Endothelial cell of umbilical vein (primary cell): ENCODE data around the gene NEXN. TPM values are rescaled to one million over a fixed set of nuclear protein-coding genes. Genes with fewer than 3 reads are reported as not detected.

Source experiments
- BruUV-seq: library from RNA; stranded (reverse); fragments of 400-500 nt; replicated peaks from 2 replicates; lab custom pipeline; 2021; lab: Mats Ljungman, UMichigan
- CTCF ChIA-PET: fragments of 300-600, 350-600 bp; sonication (Branson Sonifier 250); formaldehyde crosslinking; loops from one replicate; lab custom pipeline; 2021; ENCODE audit warnings: antibody characterized with exemption, inconsistent platforms; lab: Charles Lee
- POLR2A ChIA-PET: fragments of 300-600, 350-600 bp; sonication (Branson Sonifier 250); formaldehyde crosslinking; loops from one replicate; lab custom pipeline; 2021; ENCODE audit warnings: antibody characterized with exemption, inconsistent platforms; lab: Charles Lee
- DNase-seq: peaks from one replicate; pipeline ENCODE4 v3.0.0-alpha.2; 2011; ENCODE audit warnings: low read depth, low spot score
- FAIRE-seq: peaks from 2 replicates; lab custom pipeline; 2011; peaks lifted over from hg19 to GRCh38; lab: Jason Lieb, UNC
- H2AFZ ChIP-seq: 2 replicates; pipeline ENCODE4 v1.6.0; 2012; ENCODE audit warnings: low read depth, low read length, control low read depth, inconsistent platforms
- H3K27ac ChIP-seq: 2 replicates; pipeline ENCODE4 v1.5.1; 2011; ENCODE audit warnings: low read depth, mild to moderate bottlenecking, control low read depth, low read length, moderate library complexity; ENCODE audit not compliant: insufficient read depth
- H3K27me3 ChIP-seq, 2 experiments: 2 replicates each; pipeline versions ENCODE4 v1.6.0 to v1.6.1; 2011; ENCODE audit warnings: low read length in 2 of 2, mixed read lengths in 1 of 2; ENCODE audit not compliant: control insufficient read depth in 2 of 2, insufficient read depth in 2 of 2
- H3K36me3 ChIP-seq, 2 experiments: 2 replicates in 1 of 2; 3 replicates in 1 of 2; pipeline ENCODE4 v1.5.1; 2011; ENCODE audit warnings: low read length in 2 of 2, mild to moderate bottlenecking in 1 of 2, moderate library complexity in 1 of 2; ENCODE audit not compliant: control insufficient read depth in 2 of 2, insufficient read depth in 2 of 2; ENCODE audit errors: extremely low read depth in 1 of 2
- H3K4me1 ChIP-seq: 3 replicates; pipeline ENCODE4 v1.5.1; 2011; ENCODE audit warnings: mild to moderate bottlenecking, low read length; ENCODE audit not compliant: control insufficient read depth, insufficient read depth; ENCODE audit errors: extremely low read depth
- H3K4me2 ChIP-seq: 2 replicates; pipeline ENCODE4 v1.6.1; 2011; ENCODE audit warnings: low read length, control low read depth, mixed read lengths; ENCODE audit not compliant: insufficient read depth
- H3K4me3 ChIP-seq, 3 experiments: fragments of 200-600 bp in 1 of 3; sonication (generic), shearing (Covaris generic) in 1 of 3; replicated peaks in 1 of 3; 2 replicates each; pipeline ENCODE4 v1.5.1; 2011 to 2016; ENCODE audit warnings: control low read depth in 3 of 3, low read length in 3 of 3, mild to moderate bottlenecking in 2 of 3, inconsistent platforms in 1 of 3, low read depth in 1 of 3, moderate library complexity in 1 of 3; ENCODE audit not compliant: insufficient read depth in 1 of 3
- H3K79me2 ChIP-seq: 2 replicates; pipeline ENCODE4 v1.6.0; 2012; ENCODE audit warnings: low read length, inconsistent platforms; ENCODE audit not compliant: control insufficient read depth, insufficient read depth
- H3K9ac ChIP-seq: replicated peaks from 2 replicates; pipeline ENCODE3; 2011; ENCODE audit warnings: low read length, control low read depth; ENCODE audit not compliant: insufficient read depth; ENCODE audit errors: extremely low read depth
- H3K9me1 ChIP-seq: replicated peaks from 3 replicates; pipeline ENCODE4 v1.6.0; 2011; ENCODE audit warnings: mild to moderate bottlenecking, low read length; ENCODE audit not compliant: control insufficient read depth, insufficient read depth; ENCODE audit errors: extremely low read depth
- H3K9me3 ChIP-seq: replicated peaks from 2 replicates; pipeline ENCODE4 v1.5.1; 2012; ENCODE audit warnings: low read length, inconsistent platforms; ENCODE audit not compliant: control insufficient read depth, insufficient read depth
- H4K20me1 ChIP-seq: replicated peaks from 2 replicates; pipeline ENCODE3; 2011; ENCODE audit warnings: mild to moderate bottlenecking, low read length; ENCODE audit not compliant: control insufficient read depth, insufficient read depth; ENCODE audit errors: extremely low read depth
- EZH2 ChIP-seq: IDR thresholded peaks from 2 replicates; pipeline ENCODE4 v1.6.1; 2012; ENCODE audit warnings: borderline replicate concordance, low read depth, mild to moderate bottlenecking, moderate library complexity, low read length, inconsistent platforms; ENCODE audit not compliant: severe bottlenecking
- FOS ChIP-seq: IDR thresholded peaks from 2 replicates; pipeline ENCODE4 v1.6.1; 2011; ENCODE audit warnings: mild to moderate bottlenecking, low read length, moderate library complexity, borderline replicate concordance; ENCODE audit not compliant: insufficient read depth
- GATA2 ChIP-seq: IDR thresholded peaks from 2 replicates; pipeline ENCODE4 v1.7.0; 2011; ENCODE audit warnings: low read depth, mild to moderate bottlenecking, moderate library complexity, mixed read lengths, low read length; ENCODE audit not compliant: insufficient read length, insufficient read depth
- JUN ChIP-seq: IDR thresholded peaks from 2 replicates; pipeline ENCODE4 v1.6.1; 2011; ENCODE audit warnings: borderline replicate concordance, low read depth; ENCODE audit not compliant: insufficient read length, insufficient read depth
- MAX ChIP-seq: IDR thresholded peaks from 2 replicates; pipeline ENCODE4 v1.6.1; 2011; ENCODE audit not compliant: insufficient read depth, insufficient read length
- MYC ChIP-seq: IDR thresholded peaks from one replicate; pipeline ENCODE4 v1.6.1; 2011; ENCODE audit warnings: mild to moderate bottlenecking, low read depth, low read length
- POLR2A ChIP-seq: IDR thresholded peaks from 2 replicates; pipeline ENCODE4 v1.6.1; 2012; ENCODE audit warnings: low read depth, mild to moderate bottlenecking, control low read depth, low read length
- POLR2AphosphoS5 ChIP-seq: IDR thresholded peaks from 2 replicates; pipeline ENCODE4 v1.6.1; 2012; ENCODE audit warnings: low read depth, mild to moderate bottlenecking, control low read depth, low read length, moderate library complexity; ENCODE audit not compliant: insufficient read depth
- dilution Hi-C: fragments of 300-500 bp; cut with MboI; formaldehyde crosslinking; loops from one replicate; pipeline ENCODE4 v1.15.0; 2019; ENCODE audit warnings: low sequenced_read_pairs; ENCODE audit not compliant: extremely low pct_ligation_motif_present
- intact Hi-C: fragments of 100-400 bp; cut with micrococcal nuclease; formaldehyde crosslinking; loops from one replicate; pipeline ENCODE4 v1.10.0; 2022
- polyA plus RNA-seq, 4 experiments: library from polyadenylated mRNA; depleted of rRNA in 3 of 4; stranded (reverse) in 3 of 4; unstranded in 1 of 4; fragments of >200 nt; gene quantifications; 2 replicates each; pipeline versions ENCODE4 v1.2.1 to v1.2.3, GENCODE V29; 2011 to 2012; ENCODE audit warnings: missing spikeins in 1 of 4
- total RNA-seq: library from RNA; stranded (reverse); gene quantifications from 2 replicates; pipeline ENCODE4 v1.2.3, GENCODE V29; 2021

NEXN gene
- total and polyA plus RNA-seq, 2 donors (not counting 3 experiments of a cell fraction or from before 2014, with no cell fraction given) = 1.0 to 11.7 TPM

DNA sequence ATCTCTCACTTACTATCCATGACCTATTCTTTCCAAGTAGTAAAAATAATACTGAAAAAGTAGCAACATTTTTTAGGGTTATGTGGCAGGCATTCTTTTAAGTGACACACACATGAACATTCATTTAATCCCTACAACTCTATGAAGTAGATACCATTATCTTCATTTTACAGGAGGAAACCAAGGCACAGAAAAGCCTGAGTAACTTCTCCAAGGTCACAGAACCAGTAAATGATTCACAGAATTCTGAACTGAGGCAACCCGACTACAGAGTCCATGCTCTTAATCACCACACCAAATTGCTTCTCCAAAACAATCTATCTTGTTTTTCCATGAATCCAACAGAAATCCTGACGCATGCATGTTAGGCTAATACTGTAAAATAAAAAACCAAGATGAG lies 73.0 kb downstream of the NEXN start:
- Histone ChIP-seq H3K9me1 (no peaks in the 10 kb centered on the region), H3K36me3 (peaks cover 39 to 71% of the 10 kb centered on the region in 2 experiments), H3K4me2 (no peak overlapping the region), H3K4me3 (no peak overlapping the region), H3K79me2 (peaks cover 70% of the 10 kb centered on the region), H4K20me1 (peaks cover 5% of the 10 kb centered on the region), H3K27me3 (no peaks in the 10 kb centered on the region), H2AFZ (no peak overlapping the region), H3K4me1 (no peaks in the 10 kb centered on the region), H3K9me3 (no peaks in the 10 kb centered on the region), H3K27ac (no peak overlapping the region), H3K9ac (no peak overlapping the region)
- intact Hi-C loops (no loop called here), dilution Hi-C loops (no loop called here)
- TF ChIP-seq MAX (no peak), JUN (no peak), FOS (no peak), GATA2 (no peak)
- no peak for FAIRE-seq
- ChIA-PET CTCF (no interaction called here), POLR2A (no interaction called here)
- no TSS peak for BruUV-seq
- no peak for DNase-seq

DNA sequence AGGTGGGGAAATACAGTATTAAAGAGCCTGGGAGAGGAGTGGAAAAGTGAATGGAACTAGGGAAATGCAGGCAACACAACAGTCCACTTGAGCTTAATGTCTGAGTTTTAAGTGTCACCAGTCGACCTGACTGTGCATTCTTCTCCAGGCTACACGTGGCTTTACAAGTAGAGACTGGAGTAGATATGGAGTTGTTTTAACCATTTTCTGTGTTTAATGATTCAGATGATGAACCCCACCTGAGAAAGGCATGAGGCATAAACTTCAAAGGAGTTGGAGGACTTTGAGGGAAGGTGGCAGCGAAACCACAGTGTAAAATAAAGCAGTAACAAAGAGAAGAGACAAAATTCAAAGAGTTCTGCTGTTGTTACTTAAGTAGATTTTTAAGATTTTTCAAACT lies 77.9 kb downstream of the NEXN start:
- ChIA-PET CTCF (interaction anchor here (1.5 to 3.7 kb wide), 3 partner anchors 9 to 148 kb away, joined by 5 to 26 read pairs (median 7); no protein-coding TSS in a partner anchor), POLR2A (interaction anchor here (1.1 kb wide), 1 partner anchor 9 kb away, joined by 3 read pairs; no protein-coding TSS in a partner anchor)
- no peaks in the 10 kb centered on the region for H3K27me3 ChIP-seq
- H3K4me3 ChIP-seq = no peak overlapping the region
- H3K9me1 ChIP-seq = no peaks in the 10 kb centered on the region
- TF ChIP-seq EZH2 (no peak), MYC (no peak), FOS (no peak), POLR2A (no peak), MAX (no peak), POLR2AphosphoS5 (no peak)
- no peak overlapping the region for H3K27ac ChIP-seq
- DNase-seq = no peak
- no peak overlapping the region for H2AFZ ChIP-seq
- intact Hi-C loops (no loop called here), dilution Hi-C loops (no loop called here)
- no peak overlapping the region for H3K4me2 ChIP-seq
- H3K9ac ChIP-seq = no peak overlapping the region
- no TSS peak for BruUV-seq
- peaks cover 82% of the 10 kb centered on the region for H3K79me2 ChIP-seq
- peaks cover 5% of the 10 kb centered on the region for H4K20me1 ChIP-seq
- no peaks in the 10 kb centered on the region for H3K9me3 ChIP-seq
- H3K4me1 ChIP-seq = no peaks in the 10 kb centered on the region
- peaks cover 27 to 66% of the 10 kb centered on the region in 2 experiments for H3K36me3 ChIP-seq
- no peak for FAIRE-seq
